Thoracic aorta (tissue), 2 donors: ENCODE data around the gene POLRMT. TPM values are rescaled to one million over a fixed set of nuclear protein-coding genes. Genes with fewer than 3 reads are reported as not detected.

Experiments
- ATAC-seq: fragments of 150-250 bp; one replicate; pipeline ENCODE4 v1.8.0; 2017; ENCODE audit warnings: low read depth; ENCODE audit not compliant: insufficient number of reproducible peaks, low FRiP score
- DNase-seq: peaks from one replicate; pipeline ENCODE4 v3.0.0-alpha.2; 2020; ENCODE audit warnings: low spot score
- H3K27ac ChIP-seq, 2 donors: fragments of 200-600 bp; sonication (generic); 1 replicate in 1 of 2; 2 replicates in 1 of 2; pipeline ENCODE4 v1.5.1; 2016; ENCODE audit warnings: mild to moderate bottlenecking in 2 of 2, moderate library complexity in 2 of 2
- H3K27me3 ChIP-seq: fragments of 200-600 bp; sonication (generic); replicated peaks from 2 replicates; pipeline ENCODE4 v1.6.0; 2016; ENCODE audit warnings: mild to moderate bottlenecking; ENCODE audit not compliant: insufficient read depth
- H3K36me3 ChIP-seq: fragments of 200-600 bp; sonication (generic); one replicate; pipeline ENCODE4 v1.5.1; 2016
- H3K4me1 ChIP-seq, 2 donors: fragments of 200-600 bp; sonication (generic); 1 replicate in 1 of 2; 2 replicates in 1 of 2; pipeline versions ENCODE4 v1.5.1 to v1.6.0; 2016; ENCODE audit warnings: low read depth in 2 of 2, mild to moderate bottlenecking in 1 of 2; ENCODE audit not compliant: control insufficient read depth in 1 of 2
- H3K4me3 ChIP-seq: fragments of 200-600 bp; sonication (generic); 2 replicates; pipeline ENCODE4 v1.5.1; 2016; ENCODE audit warnings: mild to moderate bottlenecking
- H3K9me3 ChIP-seq: fragments of 200-600 bp; sonication (generic); 2 replicates; pipeline ENCODE4 v1.5.1; 2016
- total RNA-seq, 2 donors: library from RNA; depleted of rRNA; stranded (reverse); fragments of >200 nt; gene quantifications; one replicate each; pipeline versions ENCODE4 v1.1.0 to v1.2.3, GENCODE V29; 2016
- TF ChIP-seq, protein P1 (sequence below): fragments of 200-600 bp; sonication (generic); IDR thresholded peaks from one replicate; pipeline ENCODE4 v1.5.1; 2019; ENCODE audit warnings: antibody characterized with exemption

Gene POLRMT
- total RNA-seq, 2 donors from 2014 or later = 23.8 to 30.9 TPM

DNA sequence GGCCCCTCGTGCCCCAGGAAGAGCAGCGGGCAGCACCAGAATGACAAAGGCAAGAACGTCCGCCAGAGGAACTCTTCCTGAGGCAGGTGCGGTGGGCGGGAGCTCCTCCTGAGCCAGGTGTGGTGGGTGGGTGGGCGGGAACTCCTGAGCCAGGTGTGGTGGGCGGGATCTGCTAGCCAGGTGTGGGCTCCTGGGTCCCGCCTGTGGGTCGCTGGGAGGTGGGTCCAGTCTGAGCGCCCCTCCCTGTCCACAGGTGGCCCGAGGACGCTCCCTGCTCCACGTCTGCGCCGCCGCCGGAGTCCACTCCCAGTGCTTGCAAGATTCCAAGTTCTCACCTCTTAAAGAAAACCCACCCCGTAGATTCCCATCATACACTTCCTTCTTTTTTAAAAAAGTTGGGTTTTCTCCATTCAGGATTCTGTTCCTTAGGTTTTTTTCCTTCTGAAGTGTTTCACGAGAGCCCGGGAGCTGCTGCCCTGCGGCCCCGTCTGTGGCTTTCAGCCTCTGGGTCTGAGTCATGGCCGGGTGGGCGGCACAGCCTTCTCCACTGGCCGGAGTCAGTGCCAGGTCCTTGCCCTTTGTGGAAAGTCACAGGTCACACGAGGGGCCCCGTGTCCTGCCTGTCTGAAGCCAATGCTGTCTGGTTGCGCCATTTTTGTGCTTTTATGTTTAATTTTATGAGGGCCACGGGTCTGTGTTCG is 50.7 kb downstream of the POLRMT start:
- Histone ChIP-seq H3K9me3 (no peaks in the 10 kb centered on the region), H3K27me3 (no peaks in the 10 kb centered on the region), H3K36me3 (peaks cover 39% of the 10 kb centered on the region), H3K27ac (no peak overlapping the region), H3K4me3 (no peak overlapping the region), H3K4me1 (no peaks in the 10 kb centered on the region)
- TF ChIP-seq, protein P1, sequence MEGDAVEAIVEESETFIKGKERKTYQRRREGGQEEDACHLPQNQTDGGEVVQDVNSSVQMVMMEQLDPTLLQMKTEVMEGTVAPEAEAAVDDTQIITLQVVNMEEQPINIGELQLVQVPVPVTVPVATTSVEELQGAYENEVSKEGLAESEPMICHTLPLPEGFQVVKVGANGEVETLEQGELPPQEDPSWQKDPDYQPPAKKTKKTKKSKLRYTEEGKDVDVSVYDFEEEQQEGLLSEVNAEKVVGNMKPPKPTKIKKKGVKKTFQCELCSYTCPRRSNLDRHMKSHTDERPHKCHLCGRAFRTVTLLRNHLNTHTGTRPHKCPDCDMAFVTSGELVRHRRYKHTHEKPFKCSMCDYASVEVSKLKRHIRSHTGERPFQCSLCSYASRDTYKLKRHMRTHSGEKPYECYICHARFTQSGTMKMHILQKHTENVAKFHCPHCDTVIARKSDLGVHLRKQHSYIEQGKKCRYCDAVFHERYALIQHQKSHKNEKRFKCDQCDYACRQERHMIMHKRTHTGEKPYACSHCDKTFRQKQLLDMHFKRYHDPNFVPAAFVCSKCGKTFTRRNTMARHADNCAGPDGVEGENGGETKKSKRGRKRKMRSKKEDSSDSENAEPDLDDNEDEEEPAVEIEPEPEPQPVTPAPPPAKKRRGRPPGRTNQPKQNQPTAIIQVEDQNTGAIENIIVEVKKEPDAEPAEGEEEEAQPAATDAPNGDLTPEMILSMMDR = no peak
- DNase-seq (no peak), ATAC-seq (no peak)

DNA sequence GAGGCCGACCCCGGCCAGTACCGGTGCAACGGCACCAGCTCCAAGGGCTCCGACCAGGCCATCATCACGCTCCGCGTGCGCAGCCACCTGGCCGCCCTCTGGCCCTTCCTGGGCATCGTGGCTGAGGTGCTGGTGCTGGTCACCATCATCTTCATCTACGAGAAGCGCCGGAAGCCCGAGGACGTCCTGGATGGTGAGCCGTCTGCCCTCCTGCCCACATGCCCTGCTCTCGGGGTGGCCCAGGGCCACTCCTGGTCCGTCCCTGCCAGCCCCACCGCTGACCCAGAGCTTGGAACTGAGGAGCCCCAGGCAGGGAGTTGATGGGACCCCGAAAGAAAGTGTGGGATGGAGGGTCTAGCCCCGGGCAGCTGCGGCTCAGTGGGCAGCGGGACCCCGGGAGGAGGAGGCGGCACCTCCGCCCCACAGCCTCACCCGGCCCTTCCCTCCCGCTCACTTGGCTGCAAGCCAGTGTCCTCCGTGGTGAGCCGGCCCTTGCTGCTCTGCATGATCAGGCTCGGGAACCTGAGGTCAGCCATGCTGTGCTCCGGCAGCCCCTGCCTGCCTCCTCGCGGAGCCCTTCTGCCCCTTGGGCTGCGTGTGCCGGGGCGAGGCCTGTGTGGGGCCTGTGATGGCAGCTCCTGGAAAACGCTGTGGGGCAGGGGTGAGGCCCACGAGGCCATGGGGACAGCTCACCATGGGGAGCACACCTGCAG is 51.8 kb downstream of the POLRMT start:
- no peak for DNase-seq
- peaks cover 0 to 6% of the 10 kb centered on the region in 2 donors for H3K4me1 ChIP-seq
- H3K9me3 ChIP-seq = no peaks in the 10 kb centered on the region
- H3K27ac ChIP-seq = no peak overlapping the region
- no peak for ATAC-seq
- H3K27me3 ChIP-seq = no peaks in the 10 kb centered on the region
- H3K4me3 ChIP-seq = no peak overlapping the region
- TF ChIP-seq, protein P1 = no peak
- peaks cover 39% of the 10 kb centered on the region for H3K36me3 ChIP-seq

DNA sequence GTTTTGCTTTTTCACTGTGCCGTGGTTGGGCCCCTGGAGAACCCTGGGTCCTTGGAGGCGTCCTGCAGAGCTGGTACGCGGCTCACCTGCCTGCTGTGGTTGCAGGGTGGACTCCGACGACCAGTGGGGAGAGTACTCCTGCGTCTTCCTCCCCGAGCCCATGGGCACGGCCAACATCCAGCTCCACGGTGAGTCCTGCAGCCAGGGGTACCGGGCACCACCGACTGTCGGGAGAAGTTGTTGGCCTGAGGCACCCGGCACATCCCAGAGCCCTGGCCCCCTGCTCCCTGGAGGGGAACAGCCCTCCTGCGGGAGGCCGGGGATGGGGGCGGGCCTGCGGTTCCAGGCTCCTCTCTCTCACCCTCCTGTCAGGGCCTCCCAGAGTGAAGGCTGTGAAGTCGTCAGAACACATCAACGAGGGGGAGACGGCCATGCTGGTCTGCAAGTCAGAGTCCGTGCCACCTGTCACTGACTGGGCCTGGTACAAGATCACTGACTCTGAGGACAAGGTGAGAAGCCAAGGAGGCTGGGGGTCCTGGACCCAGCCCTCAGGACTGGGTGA is 53.0 kb downstream of the POLRMT start:
- Histone ChIP-seq H3K4me1 (peaks cover 10 to 18% of the 10 kb centered on the region in 2 donors), H3K27ac (no peak overlapping the region), H3K36me3 (peaks cover 39% of the 10 kb centered on the region), H3K27me3 (no peaks in the 10 kb centered on the region), H3K4me3 (no peak overlapping the region), H3K9me3 (no peaks in the 10 kb centered on the region)
- TF ChIP-seq, protein P1 = no peak
- DNase-seq = no peak
- ATAC-seq = no peak

DNA sequence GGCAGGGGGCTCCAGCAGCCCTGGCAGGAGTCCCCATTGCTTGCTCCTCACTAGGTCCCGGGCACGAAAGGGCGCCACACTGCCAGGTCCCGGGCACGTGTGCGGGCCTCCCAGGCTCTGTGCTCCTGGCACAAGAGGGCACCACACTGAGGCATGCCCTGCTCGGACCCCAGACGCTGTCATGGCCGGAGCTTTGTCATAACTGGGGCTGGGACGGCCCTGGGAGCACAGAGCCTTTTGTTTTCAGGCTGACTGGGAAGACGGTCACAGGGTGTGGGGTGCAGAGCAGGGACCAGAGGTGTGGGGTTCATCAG is 53.5 kb downstream of the POLRMT start:
- DNase-seq (no peak), ATAC-seq (no peak)
- no peak overlapping the region for H3K4me3 ChIP-seq
- TF ChIP-seq, protein P1 = no peak
- peaks cover 15 to 24% of the 10 kb centered on the region in 2 donors for H3K4me1 ChIP-seq
- H3K27me3 ChIP-seq = no peaks in the 10 kb centered on the region
- no peak overlapping the region for H3K27ac ChIP-seq
- H3K9me3 ChIP-seq = no peaks in the 10 kb centered on the region
- peaks cover 39% of the 10 kb centered on the region for H3K36me3 ChIP-seq

DNA sequence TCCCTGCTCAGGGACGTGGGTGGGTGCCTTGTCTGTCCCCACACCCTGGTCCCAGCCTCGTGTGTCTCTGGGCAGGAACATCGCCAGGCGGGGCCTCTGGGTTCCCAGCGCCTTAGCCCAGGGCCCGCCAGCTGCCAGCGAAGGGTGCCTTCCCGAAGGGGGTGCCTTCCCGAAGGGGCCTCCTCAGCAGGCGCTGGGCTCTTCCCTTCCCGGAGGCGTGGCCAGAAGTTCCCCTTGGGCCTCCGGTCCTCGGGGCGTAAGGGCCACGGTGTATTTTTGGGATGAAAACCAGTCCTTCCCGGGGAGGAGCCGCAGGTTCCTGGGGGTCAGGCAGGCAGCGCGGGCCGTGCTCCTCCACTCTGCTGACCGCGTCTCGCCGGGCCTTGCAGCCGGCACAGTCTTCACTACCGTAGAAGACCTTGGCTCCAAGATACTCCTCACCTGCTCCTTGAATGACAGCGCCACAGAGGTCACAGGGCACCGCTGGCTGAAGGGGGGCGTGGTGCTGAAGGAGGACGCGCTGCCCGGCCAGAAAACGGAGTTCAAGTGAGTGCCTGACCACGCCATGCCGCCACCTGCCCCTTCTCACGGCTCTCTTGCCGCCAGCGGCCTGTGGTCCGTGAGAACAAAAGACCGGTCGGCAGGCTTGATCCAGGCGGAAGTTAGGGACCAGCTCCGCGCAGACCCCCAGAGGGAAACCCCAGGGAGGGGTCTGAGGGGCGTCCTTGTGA is 54.1 kb downstream of the POLRMT start:
- peaks cover 20 to 29% of the 10 kb centered on the region in 2 donors for H3K4me1 ChIP-seq
- no peak for DNase-seq
- H3K27ac ChIP-seq = no peak overlapping the region
- H3K27me3 ChIP-seq = no peaks in the 10 kb centered on the region
- peaks cover 39% of the 10 kb centered on the region for H3K36me3 ChIP-seq
- TF ChIP-seq, protein P1 = no peak
- no peak for ATAC-seq
- H3K4me3 ChIP-seq = no peak overlapping the region
- H3K9me3 ChIP-seq = no peaks in the 10 kb centered on the region
